BE2C (cell line): ENCODE data around the gene P2RY8.
"Not testable (repeated sequence)": the region's sequence is repeated elsewhere in the genome, so short reads cannot be mapped to it uniquely, and the experiment has no call there.

Experiments used
- DNase-seq: peaks from one replicate; pipeline ENCODE4 v3.0.0-alpha.2; 2020
- H3K27me3 ChIP-seq: fragments of 250-450 bp; sonication (Bioruptor Pico); 2 replicates; pipeline ENCODE4 v1.5.1; 2020; ENCODE audit warnings: mild to moderate bottlenecking
- H3K36me3 ChIP-seq: fragments of 250-450 bp; sonication (Bioruptor Pico); 2 replicates; pipeline ENCODE4 v1.5.1; 2020; ENCODE audit warnings: mild to moderate bottlenecking
- H3K4me1 ChIP-seq: fragments of 250-450 bp; sonication (Bioruptor Pico); 2 replicates; pipeline ENCODE4 v1.5.1; 2020
- H3K4me3 ChIP-seq: 2 replicates; pipeline ENCODE4 v1.5.1; 2011; ENCODE audit warnings: low read depth, low read length
- H3K9me3 ChIP-seq: fragments of 250-450 bp; sonication (Bioruptor Pico); 2 replicates; pipeline ENCODE4 v1.5.1; 2020
- CTCF ChIP-seq: IDR thresholded peaks from 2 replicates; pipeline ENCODE4 v1.5.1; 2012; ENCODE audit warnings: mild to moderate bottlenecking, low read depth, low read length

Gene P2RY8

GRCh38 chrX:1496076-1496475 is 40.9 kb downstream of the P2RY8 start:
- DNase-seq: no peak
- Histone ChIP-seq H3K36me3 (no peaks in the 10 kb centered on the region), H3K4me1 (no peaks in the 10 kb centered on the region), H3K4me3 (no peak overlapping the region), H3K27me3 (no peaks in the 10 kb centered on the region), H3K9me3 (no peaks in the 10 kb centered on the region)
- TF ChIP-seq CTCF: no peak

GRCh38 chrX:1493877-1494510 is 43.0 kb downstream of the P2RY8 start:
- H3K4me3 ChIP-seq: no peak overlapping the region
- DNase-seq: no peak
- no peak for TF ChIP-seq CTCF

GRCh38 chrX:1493412-1493811 is 43.6 kb downstream of the P2RY8 start:
- Histone ChIP-seq H3K9me3 (no peaks in the 10 kb centered on the region), H3K36me3 (no peaks in the 10 kb centered on the region), H3K4me1 (no peaks in the 10 kb centered on the region), H3K27me3 (no peaks in the 10 kb centered on the region), H3K4me3 (no peak overlapping the region)
- no peak for DNase-seq
- no peak for TF ChIP-seq CTCF

More at GRCh38 chrX:1493877-1494510, 43.0 kb downstream of the P2RY8 start:
- Histone ChIP-seq H3K27me3 (no peaks in the 10 kb centered on the region), H3K4me1 (no peaks in the 10 kb centered on the region), H3K9me3 (no peaks in the 10 kb centered on the region), H3K36me3 (no peaks in the 10 kb centered on the region)

- DNase-seq: no peak
- H3K36me3 ChIP-seq: no peaks in the 10 kb centered on the region
- no peaks in the 10 kb centered on the region for H3K27me3 ChIP-seq
- no peak overlapping the region for H3K4me3 ChIP-seq
- no peak for TF ChIP-seq CTCF
- H3K4me1 ChIP-seq: no peaks in the 10 kb centered on the region
- no peaks in the 10 kb centered on the region for H3K9me3 ChIP-seq
Observed at GRCh38 chrX:1492421-1493012, 44.5 kb downstream of the P2RY8 start.

GRCh38 chrX:1491851-1492349 is 45.1 kb downstream of the P2RY8 start:
- no peak for TF ChIP-seq CTCF
- H3K27me3 ChIP-seq: no peaks in the 10 kb centered on the region
- no peaks in the 10 kb centered on the region for H3K4me1 ChIP-seq
- no peak overlapping the region for H3K4me3 ChIP-seq
- no peaks in the 10 kb centered on the region for H3K36me3 ChIP-seq
- DNase-seq: peak; percentile 14
- H3K9me3 ChIP-seq: no peaks in the 10 kb centered on the region

- not testable (repeated sequence) for H3K36me3 ChIP-seq, H3K4me1 ChIP-seq, DNase-seq, H3K4me3 ChIP-seq, H3K9me3 ChIP-seq, H3K27me3 ChIP-seq
Observed at GRCh38 chrX:1491248-1491647, 45.7 kb downstream of the P2RY8 start.

GRCh38 chrX:1490723-1491122 is 46.3 kb downstream of the P2RY8 start:
- H3K27me3 ChIP-seq, DNase-seq, H3K36me3 ChIP-seq, H3K4me3 ChIP-seq, H3K4me1 ChIP-seq, H3K9me3 ChIP-seq: not testable (repeated sequence)

- H3K36me3 ChIP-seq: not testable (repeated sequence)
Observed at GRCh38 chrX:1489354-1489753, 47.6 kb downstream of the P2RY8 start.

More at GRCh38 chrX:1489354-1489753, 47.6 kb downstream of the P2RY8 start:
- H3K27me3 ChIP-seq, H3K4me3 ChIP-seq, H3K4me1 ChIP-seq, H3K9me3 ChIP-seq, DNase-seq: not testable (repeated sequence)
